AG09319 (cell line): Measurements from ENCODE around the gene HDAC2.
"Not testable (repeated sequence)": the region's sequence is repeated elsewhere in the genome, so short reads cannot be mapped to it uniquely, and the experiment has no call there.

Experiments
- DNase-seq: peaks from one replicate; pipeline ENCODE4 v3.0.0-alpha.2; 2010; ENCODE audit warnings: low read depth; ENCODE audit errors: extremely low read depth
- TF ChIP-seq, protein P1 (sequence below): IDR thresholded peaks from 2 replicates; pipeline ENCODE4 v1.5.1; 2011; ENCODE audit warnings: low read depth, mild to moderate bottlenecking, inconsistent platforms, low read length, moderate library complexity

The HDAC2 gene

DNA sequence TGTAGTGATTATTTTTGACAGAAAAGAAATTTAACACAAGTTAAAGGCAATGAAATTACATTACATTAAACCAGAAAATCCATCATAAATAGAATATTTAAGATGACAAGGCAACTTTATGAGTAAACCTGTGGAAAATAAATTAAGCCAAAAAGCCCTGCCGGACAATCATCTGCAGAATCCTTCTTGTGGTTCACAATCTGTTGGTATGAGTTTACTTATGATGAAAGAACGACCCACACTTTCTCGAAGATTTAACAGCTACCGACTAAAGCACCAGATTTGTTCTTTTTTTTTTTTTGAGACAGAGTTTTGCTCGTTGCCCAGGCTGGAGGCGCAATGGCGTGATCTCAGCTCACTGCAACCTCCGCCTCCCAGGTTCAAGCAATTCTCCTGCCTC, 21.4 kb downstream of the HDAC2 start:
- TF ChIP-seq, protein P1, sequence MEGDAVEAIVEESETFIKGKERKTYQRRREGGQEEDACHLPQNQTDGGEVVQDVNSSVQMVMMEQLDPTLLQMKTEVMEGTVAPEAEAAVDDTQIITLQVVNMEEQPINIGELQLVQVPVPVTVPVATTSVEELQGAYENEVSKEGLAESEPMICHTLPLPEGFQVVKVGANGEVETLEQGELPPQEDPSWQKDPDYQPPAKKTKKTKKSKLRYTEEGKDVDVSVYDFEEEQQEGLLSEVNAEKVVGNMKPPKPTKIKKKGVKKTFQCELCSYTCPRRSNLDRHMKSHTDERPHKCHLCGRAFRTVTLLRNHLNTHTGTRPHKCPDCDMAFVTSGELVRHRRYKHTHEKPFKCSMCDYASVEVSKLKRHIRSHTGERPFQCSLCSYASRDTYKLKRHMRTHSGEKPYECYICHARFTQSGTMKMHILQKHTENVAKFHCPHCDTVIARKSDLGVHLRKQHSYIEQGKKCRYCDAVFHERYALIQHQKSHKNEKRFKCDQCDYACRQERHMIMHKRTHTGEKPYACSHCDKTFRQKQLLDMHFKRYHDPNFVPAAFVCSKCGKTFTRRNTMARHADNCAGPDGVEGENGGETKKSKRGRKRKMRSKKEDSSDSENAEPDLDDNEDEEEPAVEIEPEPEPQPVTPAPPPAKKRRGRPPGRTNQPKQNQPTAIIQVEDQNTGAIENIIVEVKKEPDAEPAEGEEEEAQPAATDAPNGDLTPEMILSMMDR, result no peak
- DNase-seq, result no peak

DNA sequence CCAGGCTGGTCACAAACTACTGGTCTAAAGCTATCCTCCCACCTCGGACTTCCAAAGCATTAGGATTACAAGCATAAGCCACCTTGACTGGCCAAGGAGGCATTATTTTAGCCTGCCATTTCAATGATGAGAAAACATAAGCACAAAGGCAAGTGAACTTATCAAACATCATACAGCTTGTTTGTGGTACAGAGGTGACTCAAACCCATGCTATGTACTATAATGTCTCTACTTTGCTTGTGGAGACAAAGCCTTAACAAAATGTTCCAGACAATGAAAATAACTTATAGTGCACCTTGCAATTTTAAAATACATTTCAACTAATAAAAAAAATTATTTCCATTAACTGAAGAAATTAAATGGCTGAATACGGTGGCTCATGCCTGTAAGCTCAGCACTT, 26.2 kb downstream of the HDAC2 start:
- no peak for DNase-seq
- TF ChIP-seq, protein P1, result no peak

DNA sequence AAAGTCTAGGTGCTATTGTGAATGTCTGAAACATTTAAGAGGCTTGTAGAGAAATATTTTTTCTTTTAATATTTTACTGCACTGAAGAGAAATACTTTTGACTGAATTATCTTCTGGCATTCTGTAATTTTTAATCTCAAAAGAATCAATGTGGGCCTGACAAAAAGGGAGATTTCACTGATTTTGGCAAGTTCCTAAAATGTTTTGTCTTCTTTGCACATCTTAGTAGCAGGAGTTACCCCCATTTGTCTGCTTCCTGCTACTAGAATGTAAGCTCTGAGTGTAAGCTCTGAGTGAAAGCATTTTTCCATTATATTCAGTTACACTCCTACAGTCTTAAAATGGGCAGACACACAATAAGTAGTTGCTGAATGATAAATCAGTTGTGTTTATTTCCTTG, 31.1 kb downstream of the HDAC2 start:
- no peak for DNase-seq
- TF ChIP-seq, protein P1, result no peak

DNA sequence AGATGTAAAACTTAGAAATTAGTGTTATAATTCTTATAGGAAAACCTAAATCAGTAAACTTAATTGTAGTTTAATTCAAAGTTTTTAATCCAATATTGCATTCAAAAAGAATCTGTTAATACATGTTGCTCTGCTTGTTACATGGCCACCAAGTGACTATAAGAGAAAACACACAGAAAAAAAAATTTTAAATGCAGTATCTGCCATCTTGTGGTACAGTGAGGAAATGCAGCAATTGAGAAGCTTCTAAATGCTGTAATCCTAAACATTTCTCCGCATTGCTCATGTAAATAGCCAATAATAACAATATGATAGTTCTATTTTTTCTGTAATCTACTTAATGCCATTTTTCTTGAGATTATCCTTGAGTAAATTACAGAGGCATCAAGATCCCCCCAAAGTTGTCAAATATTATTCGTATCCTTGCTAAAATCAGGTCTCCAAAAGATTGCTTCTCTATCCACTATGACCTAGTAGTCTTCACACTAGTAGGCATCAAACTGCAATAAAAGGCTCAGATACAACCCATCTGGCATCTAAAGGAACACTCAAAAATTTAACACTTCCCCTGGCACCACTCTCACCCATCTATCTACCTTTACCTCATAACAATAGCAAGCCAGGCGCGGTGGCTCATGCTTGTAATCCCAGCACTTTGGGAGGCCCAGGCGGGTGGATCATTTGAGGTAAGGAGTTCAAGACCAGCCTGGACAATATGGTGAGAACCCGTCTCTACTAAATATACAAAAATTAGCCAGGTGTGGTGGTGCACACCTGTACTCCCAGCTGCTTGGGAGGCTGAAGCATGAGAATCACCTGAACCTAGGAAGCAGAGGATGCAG, 34.6 kb downstream of the HDAC2 start:
- peak; percentile 38 for DNase-seq
- TF ChIP-seq, protein P1, result peak; percentile 74

DNA sequence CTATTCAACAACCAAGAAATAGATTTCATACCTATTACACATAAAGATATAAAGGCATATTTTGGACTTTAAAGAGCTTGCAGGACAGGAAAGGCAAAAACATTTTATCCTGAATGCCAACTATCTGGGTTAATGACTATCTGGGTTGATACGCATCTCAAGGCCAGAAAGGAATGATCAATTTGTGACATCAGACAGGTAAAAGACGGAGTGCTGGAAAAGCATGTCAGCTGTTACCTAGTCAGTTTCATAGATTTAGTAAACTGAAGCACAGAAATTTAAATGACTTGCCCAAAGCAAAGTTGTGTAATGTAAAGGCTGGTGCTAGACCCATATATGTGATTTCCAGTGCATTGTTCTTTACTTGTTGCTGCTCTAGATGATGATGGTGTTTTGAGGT, 36.8 kb downstream of the HDAC2 start:
- DNase-seq, result no peak
- TF ChIP-seq, protein P1, result no peak

DNA sequence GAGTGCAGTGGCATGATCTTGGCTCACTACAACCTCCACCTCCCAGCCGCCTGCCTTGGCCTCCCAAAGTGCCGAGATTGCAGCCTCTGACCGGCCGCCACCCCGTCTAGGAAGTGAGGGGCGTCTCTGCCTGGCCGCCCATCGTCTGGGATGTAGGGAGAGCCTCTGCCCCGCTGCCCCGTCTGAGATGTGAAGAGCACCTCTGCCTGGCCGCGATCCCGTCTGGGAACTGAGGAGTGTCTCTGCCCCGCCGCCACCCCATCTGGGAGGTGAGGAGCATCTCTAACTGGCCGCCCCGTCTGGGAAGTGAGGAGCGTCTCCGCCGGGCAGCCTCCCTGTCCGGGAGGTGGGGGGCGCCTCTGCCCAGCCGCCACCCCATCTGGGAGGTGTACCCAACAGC, 39.0 kb downstream of the HDAC2 start:
- DNase-seq, result not testable (repeated sequence)

DNA sequence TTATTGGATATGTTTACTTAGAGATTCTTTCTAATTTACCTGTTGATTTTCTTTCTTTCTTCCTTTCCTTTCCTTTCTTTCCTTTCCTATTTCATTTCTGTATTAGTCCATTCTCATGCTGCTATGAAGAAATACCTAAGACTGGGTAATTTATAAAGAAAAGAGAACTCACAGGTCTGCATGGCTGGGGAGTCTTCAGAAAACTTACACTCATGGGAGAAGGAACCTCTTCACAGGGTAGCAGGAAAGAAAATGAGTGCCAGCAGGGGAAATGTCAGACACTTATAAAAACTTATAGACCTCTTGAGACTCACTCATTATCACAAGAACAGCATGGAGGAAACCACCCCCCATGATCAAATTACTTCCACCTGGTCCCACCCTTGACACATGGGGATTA, 40.8 kb downstream of the HDAC2 start:
- TF ChIP-seq, protein P1, result no peak
- no peak for DNase-seq

DNA sequence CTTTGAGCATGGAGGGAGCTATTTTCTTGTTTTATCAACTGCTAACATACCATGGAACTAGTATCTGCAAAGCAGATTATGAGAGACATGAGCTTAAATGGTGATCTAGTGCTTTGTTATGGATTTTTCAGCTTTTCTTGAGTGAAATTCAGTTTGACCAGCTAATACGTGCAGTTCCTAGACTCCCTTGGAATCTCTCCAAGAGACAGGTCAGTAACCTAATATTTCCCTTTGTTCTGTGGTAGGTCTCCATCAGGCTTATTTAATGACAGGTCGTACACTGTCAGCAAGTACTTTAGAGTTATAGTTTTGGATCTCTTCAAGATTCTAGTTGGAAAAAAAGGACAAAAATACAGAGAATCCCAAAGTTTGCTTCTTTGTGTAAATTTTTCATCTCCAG, 43.9 kb downstream of the HDAC2 start:
- DNase-seq, result no peak
- TF ChIP-seq, protein P1, result no peak
